ENCODE measurements around the gene MYBPC2. TPM values are rescaled to one million over a fixed set of nuclear protein-coding genes. Genes with fewer than 3 reads are reported as not detected.

Gene MYBPC2
- total RNA-seq, 1 donor from 2014 or later, result not detected

DNA sequence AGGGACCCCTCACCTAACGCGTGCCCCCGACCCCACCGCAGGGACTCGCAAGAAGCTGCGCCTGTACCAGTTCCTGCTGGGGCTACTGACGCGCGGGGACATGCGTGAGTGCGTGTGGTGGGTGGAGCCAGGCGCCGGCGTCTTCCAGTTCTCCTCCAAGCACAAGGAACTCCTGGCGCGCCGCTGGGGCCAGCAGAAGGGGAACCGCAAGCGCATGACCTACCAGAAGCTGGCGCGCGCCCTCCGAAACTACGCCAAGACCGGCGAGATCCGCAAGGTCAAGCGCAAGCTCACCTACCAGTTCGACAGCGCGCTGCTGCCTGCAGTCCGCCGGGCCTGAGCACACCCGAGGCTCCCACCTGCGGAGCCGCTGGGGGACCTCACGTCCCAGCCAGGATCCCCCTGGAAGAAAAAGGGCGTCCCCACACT lies 4.7 kb upstream of the MYBPC2 start:
- H3K4me3 ChIP-seq, result peak overlapping the region; percentile 51
- intact Hi-C loops (cut with micrococcal nuclease), result no loop called here
- no peaks in the 10 kb centered on the region for H3K36me3 ChIP-seq
- H3K9me3 ChIP-seq (replicated peaks), result no peaks in the 10 kb centered on the region
- peaks cover 27% of the 10 kb centered on the region for H3K4me1 ChIP-seq
- peak; percentile 85 for DNase-seq
- H3K27me3 ChIP-seq (ENCODE audit: low read depth), result peaks cover 67% of the 10 kb centered on the region
- H3K27ac ChIP-seq (replicated peaks), result peak overlapping the region; percentile 54
- TF ChIP-seq, protein P1, sequence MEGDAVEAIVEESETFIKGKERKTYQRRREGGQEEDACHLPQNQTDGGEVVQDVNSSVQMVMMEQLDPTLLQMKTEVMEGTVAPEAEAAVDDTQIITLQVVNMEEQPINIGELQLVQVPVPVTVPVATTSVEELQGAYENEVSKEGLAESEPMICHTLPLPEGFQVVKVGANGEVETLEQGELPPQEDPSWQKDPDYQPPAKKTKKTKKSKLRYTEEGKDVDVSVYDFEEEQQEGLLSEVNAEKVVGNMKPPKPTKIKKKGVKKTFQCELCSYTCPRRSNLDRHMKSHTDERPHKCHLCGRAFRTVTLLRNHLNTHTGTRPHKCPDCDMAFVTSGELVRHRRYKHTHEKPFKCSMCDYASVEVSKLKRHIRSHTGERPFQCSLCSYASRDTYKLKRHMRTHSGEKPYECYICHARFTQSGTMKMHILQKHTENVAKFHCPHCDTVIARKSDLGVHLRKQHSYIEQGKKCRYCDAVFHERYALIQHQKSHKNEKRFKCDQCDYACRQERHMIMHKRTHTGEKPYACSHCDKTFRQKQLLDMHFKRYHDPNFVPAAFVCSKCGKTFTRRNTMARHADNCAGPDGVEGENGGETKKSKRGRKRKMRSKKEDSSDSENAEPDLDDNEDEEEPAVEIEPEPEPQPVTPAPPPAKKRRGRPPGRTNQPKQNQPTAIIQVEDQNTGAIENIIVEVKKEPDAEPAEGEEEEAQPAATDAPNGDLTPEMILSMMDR (IDR thresholded peaks at IDR 0.05; ENCODE audit: borderline replicate concordance), result no peak

DNA sequence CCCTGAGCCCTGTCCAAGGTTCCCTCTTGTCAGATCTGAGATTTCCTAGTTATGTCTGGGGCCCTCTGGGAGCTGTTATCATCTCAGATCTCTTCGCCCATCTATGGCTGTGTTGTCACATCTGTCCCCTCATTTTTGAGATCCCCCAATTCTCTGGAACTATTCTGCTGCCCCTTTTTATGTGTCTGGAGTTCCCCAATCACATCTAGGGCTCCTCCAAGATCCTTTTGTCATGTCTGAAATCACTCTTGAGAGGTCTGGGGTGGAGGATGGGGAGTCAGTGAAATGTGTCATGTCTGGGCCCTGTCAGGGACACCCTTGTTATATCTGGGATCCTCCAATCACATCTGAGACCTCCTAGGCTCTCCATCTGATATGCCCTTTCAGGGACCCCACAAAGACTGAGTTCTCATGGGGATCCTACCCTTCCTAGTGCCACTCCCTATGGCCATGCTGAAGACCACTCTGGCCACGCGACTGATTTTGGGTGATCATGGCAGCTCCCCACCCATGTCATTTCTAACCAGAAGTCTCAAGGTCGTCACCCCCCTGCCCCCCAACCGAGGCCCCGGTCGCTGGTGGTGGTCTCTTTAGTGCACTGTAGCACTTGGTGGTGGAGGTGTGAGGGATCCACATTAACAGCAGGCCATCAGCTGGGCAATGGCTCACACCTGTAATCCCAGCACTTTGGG lies 3.8 kb upstream of the MYBPC2 start:
- H3K36me3 ChIP-seq, result no peaks in the 10 kb centered on the region
- H3K4me1 ChIP-seq, result peaks cover 27% of the 10 kb centered on the region
- TF ChIP-seq, protein P1 (IDR thresholded peaks at IDR 0.05; ENCODE audit: borderline replicate concordance), result no peak
- H3K27ac ChIP-seq (replicated peaks), result no peak overlapping the region
- H3K9me3 ChIP-seq (replicated peaks), result no peaks in the 10 kb centered on the region
- H3K27me3 ChIP-seq (ENCODE audit: low read depth), result peaks cover 67% of the 10 kb centered on the region
- H3K4me3 ChIP-seq, result no peak overlapping the region
- intact Hi-C loops (cut with micrococcal nuclease), result no loop called here
- no peak for DNase-seq

DNA sequence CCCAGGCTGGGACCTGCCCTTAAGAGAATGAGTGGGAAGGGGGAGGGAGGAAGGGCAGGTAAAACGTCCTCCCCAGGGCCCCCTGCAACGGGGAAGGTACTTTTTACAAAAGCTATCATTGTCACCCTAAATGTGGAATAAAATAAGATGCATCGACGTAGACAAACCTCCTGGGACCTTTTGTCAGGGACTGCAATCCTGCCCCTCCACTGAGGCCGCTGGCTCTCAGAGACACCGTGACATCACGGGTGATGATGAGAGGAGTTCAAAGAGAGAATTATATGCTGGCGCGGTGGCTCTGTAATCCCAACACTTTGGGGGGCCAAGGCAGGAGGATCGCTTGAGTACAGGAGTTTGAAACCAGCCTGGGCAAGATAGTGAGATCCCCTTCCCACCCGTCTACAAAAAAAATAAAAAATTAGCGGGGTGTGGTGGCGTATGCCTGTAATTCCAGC lies 1.8 kb upstream of the MYBPC2 start:
- Histone ChIP-seq H3K4me1 (peaks cover 27% of the 10 kb centered on the region), H3K36me3 (no peaks in the 10 kb centered on the region), H3K4me3 (peak overlapping the region; percentile 78), H3K27ac (replicated peaks) (peak overlapping the region; percentile 58), H3K9me3 (replicated peaks) (no peaks in the 10 kb centered on the region), H3K27me3 (ENCODE audit: low read depth) (peaks cover 74% of the 10 kb centered on the region)
- TF ChIP-seq, protein P1 (IDR thresholded peaks at IDR 0.05; ENCODE audit: borderline replicate concordance), result no peak
- DNase-seq, result no peak
- intact Hi-C loops (cut with micrococcal nuclease), result no loop called here

DNA sequence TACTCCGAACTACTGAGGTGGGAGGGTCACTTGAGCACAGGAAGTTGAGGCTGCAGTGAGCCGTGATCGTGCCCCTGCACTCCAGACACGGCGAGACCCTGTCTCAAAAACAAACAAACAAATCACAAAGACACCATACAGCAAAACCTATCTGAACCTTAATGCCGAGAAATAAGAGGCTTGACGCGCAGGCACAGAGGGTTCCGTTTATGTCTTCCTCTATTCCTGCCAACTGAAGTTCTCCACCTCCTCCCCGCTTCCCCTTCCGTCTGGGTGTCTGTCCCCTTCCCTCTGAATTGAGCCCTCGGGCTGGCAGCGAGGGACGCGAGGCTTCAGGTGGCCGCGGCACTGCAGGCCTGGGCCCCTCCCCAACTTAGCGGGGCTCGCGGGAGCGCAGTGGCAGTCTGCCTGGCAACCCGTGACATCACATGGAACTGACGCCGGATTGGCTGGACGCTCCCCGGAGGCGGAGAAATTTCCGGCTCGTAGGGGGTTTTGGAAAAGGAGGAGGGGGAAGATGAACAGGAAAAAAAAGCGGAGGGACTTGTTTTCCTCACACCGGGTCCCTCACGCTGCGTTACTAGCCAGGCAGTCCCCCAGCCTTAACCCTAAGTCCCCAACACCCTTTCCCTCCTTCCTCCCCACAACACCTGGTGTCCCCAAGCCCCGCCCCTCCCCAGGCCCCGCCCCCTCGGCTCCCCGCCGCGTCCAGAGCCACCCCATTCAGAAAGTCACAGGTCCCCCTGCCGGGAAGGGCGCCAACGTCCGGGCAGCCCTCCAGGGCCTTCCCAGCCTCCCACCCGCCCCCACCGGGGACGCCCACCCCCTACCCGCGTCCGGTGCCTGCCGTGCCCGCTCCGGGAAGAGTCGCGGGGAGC lies 1.1 kb upstream of the MYBPC2 start:
- peaks cover 74% of the 10 kb centered on the region for H3K27me3 ChIP-seq (ENCODE audit: low read depth)
- intact Hi-C loops (cut with micrococcal nuclease), result no loop called here
- no peaks in the 10 kb centered on the region for H3K9me3 ChIP-seq (replicated peaks)

More for the DNA sequence above, 1.1 kb upstream of the MYBPC2 start:
- peaks cover 27% of the 10 kb centered on the region for H3K4me1 ChIP-seq
- DNase-seq, result peak; percentile 84
- peak overlapping the region; percentile 58 for H3K27ac ChIP-seq (replicated peaks)
- H3K36me3 ChIP-seq, result no peaks in the 10 kb centered on the region
- TF ChIP-seq, protein P1 (IDR thresholded peaks at IDR 0.05; ENCODE audit: borderline replicate concordance), result no peak
- H3K4me3 ChIP-seq, result peak overlapping the region; percentile 78
